LNCAP (cell line): ENCODE data around the gene FAM83E.

Experiments
- TF ChIP-seq, protein P1 (sequence below): fragments of 450-650 bp; IDR thresholded peaks from 2 replicates; pipeline ENCODE4 v1.5.1; 2017; ENCODE audit warnings: mild to moderate bottlenecking

The FAM83E gene

GRCh38 chr19:48656840-48657474, 42.1 kb upstream of the FAM83E start:
- TF ChIP-seq, protein P1, sequence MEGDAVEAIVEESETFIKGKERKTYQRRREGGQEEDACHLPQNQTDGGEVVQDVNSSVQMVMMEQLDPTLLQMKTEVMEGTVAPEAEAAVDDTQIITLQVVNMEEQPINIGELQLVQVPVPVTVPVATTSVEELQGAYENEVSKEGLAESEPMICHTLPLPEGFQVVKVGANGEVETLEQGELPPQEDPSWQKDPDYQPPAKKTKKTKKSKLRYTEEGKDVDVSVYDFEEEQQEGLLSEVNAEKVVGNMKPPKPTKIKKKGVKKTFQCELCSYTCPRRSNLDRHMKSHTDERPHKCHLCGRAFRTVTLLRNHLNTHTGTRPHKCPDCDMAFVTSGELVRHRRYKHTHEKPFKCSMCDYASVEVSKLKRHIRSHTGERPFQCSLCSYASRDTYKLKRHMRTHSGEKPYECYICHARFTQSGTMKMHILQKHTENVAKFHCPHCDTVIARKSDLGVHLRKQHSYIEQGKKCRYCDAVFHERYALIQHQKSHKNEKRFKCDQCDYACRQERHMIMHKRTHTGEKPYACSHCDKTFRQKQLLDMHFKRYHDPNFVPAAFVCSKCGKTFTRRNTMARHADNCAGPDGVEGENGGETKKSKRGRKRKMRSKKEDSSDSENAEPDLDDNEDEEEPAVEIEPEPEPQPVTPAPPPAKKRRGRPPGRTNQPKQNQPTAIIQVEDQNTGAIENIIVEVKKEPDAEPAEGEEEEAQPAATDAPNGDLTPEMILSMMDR, result no peak

DNA sequence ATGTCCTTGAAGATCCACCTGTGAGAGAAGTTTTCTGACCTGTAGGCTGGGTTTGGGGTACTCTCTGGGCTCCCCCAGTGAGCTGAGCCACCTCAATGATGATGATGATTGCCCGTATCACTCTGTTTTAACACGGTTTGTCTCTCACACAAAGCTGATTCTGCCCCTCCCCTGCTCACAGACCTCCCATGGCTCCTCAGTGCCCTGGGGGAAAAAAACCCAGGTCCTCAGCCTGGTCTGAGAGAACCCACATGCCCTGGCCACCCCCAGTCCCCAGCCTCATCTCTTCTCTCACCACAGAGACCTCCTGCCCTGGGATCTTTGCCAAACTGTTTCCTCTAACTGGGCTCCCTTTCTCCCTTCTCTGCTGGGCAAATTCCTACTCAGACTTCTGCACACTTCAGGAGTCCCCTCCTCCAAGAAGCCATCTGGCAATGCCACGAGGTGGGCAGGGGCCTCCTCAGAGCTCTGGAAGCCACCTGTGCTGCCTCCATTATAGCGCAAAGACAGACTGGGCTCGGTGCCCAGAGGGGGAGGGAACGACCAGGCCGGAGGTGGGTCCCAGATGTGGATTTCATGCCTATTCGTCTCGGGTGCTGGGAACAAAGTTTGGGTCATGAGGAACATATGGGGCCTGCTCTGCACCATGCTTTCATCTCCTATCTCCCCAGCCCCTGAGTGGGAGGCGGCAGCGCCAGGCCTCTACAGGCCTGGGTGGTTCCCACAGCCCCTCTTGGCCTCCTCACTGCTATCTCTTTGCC, 39.6 kb upstream of the FAM83E start:
- TF ChIP-seq, protein P1, result no peak

GRCh38 chr19:48651683-48652048, 36.8 kb upstream of the FAM83E start:
- TF ChIP-seq, protein P1, result no peak

DNA sequence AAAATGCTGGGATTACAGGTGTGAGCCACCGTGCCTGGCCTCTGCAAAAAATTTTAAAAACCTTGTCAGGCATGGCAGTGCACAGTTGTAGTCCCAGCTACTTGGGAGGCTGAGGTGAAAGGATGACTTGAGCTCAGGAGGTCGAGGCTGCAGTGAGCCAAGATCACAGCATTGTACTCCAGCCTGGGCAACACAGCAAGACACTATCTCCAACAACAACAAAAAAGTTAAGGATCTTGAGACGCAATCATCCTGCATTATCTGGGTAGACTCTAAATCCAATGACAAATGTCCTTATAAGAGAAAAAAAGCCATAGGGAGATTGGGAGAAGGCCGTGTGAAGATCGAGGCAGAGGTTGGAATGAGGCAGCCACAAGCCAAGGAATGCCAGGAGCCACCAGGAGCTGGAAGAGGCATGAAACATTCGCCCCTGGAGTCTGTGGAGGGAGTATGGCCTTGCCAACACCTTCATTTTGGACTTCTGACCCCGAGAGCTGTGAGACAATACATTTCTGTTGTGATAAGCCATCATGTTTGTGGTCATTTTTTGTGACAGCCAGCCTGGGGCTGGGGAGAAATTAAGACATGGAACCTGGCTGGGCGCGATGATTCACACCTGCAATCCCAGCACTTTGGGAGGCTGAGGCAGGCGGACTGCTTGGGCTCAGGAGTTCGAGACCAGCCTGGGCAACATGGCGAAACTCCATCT, 36.3 kb upstream of the FAM83E start:
- TF ChIP-seq, protein P1, result no peak

- TF ChIP-seq, protein P1, result no peak
Observed at GRCh38 chr19:48648134-48648533, 33.3 kb upstream of the FAM83E start.

- TF ChIP-seq, protein P1, result no peak
Observed at GRCh38 chr19:48646722-48647216, 31.9 kb upstream of the FAM83E start.

GRCh38 chr19:48646001-48646721, 31.3 kb upstream of the FAM83E start, which contains the start of gene CA11:
Gene CA11 (minus strand): TSS chr19:48646187. CDS start chr19:48645632, 555 bp downstream.
- TF ChIP-seq, protein P1, result peak; percentile 59
